Mucosa of gallbladder (tissue), 1 donor: ENCODE measurements around the gene CXCR1. TPM values are rescaled to one million over a fixed set of nuclear protein-coding genes. Genes with fewer than 3 reads are reported as not detected.
"Not testable (repeated sequence)": the region's sequence is repeated elsewhere in the genome, so short reads cannot be mapped to it uniquely, and the experiment has no call there.

ENCODE experiments used
- DNase-seq: peaks from one replicate; pipeline ENCODE4 v3.0.0-alpha.2; 2020; ENCODE audit warnings: low spot score
- total RNA-seq: library from RNA; stranded (reverse); gene quantifications from one replicate; pipeline ENCODE4 v1.2.1, GENCODE V29; 2021
- donor health status: DM: no; HTN: no; CAD: no.

CXCR1 gene
- total RNA-seq, result not detected

DNA sequence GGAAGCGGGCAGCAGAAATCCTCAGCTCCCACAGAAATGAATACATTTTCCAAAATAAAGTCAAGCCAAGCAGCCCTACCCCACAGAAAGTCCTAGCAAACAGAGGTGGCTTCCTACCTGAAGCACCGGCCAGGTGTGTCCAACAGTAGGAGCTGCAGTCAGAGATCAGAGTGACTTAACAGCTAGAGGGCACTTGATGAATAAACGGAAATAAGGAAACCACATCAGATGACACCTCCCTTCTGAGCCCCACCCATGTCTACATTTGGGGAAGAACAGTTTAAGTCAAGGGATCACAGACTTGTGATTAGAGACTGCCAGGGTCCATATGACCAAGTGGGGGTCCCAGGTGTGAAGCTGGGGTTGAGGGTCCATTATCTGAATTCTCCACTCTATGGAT is at the start of gene CXCR1:
TSS of gene CXCR1 (minus strand) at position 172 of the 400 bp plus-strand sequence. CDS start 1,751 bp downstream, outside the sequence.
- no peak for DNase-seq

DNA sequence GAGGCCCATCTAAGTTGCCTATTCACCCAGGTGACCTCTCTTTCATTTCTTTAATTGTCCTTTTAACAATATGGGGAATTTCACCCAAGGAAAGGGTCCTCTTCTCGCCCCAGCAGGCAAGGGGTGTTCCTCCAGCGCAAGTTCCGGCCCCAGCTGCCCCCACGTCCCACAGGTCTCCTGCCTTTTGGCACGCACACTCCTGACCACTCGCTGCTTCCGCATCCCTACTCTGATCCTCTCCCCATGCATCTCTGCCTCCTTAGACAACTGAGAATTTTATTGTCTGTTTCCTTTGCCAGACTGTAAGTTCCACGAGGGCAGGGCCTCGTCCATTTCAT is 49.5 kb upstream of the CXCR1 start:
- no peak for DNase-seq

DNA sequence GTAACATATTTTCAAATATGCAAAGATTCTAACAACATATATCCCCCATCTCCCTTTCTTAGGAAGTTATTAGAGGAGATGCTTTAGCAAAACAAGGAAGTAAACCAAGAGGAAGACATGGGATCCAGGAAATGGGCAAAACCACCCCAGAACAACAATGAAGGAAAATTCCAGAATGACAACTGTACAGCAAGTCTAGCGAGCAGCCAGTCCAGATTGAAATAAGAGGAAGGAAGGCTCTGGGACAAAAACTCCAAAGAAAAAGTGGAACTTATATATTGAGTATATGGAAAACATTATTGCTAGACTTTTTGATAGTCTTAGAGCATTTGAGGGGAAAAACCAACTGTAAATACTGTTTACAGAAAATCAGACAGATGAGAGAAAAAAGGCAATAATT is 47.4 kb upstream of the CXCR1 start:
- DNase-seq, result no peak

- no peak for DNase-seq
These were observed 42.3 kb upstream of the CXCR1 start for GRCh38 chr2:218209078-218209477.

GRCh38 chr2:218202266-218202665 is 35.5 kb upstream of the CXCR1 start:
- DNase-seq, result no peak

GRCh38 chr2:218196974-218197373 is 30.2 kb upstream of the CXCR1 start:
- DNase-seq, result no peak

DNA sequence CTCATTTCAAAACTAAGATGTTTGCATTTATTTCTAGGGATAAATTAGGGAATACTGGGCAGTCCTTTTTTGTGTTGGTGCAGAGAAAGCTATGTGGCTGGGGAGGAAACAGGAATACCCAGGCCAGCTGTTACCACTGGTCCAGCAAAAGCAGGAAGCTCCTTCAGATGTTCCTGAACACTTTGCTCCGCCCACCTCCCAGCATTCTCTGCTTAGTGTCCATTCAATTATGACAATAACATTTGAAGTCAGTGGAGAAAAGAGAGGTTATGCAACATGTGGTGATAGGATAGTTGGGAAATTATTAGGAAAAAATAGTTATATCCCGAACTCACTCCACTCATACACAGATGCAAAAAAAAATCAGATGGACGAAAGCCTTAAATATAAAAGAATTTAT is 28.1 kb upstream of the CXCR1 start:
- DNase-seq, result no peak

DNA sequence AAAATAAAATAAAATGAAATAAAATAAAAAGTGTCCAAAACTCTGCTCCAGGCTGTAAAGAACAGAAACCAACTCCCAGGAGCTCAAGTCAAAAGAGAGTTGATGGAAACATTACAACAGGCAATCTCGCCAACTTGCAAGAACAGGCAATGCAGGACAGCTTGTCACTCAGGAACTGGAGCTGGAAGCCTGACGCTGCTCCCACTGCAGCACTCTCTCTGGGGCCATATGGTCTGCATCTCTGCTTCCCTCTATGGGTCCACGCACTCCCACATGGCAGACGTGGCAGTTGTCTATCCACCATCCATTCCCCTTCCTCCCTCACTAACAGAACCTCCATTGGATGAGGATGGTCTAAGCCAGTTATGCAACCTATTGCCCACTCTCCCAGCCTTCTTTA is 26.9 kb upstream of the CXCR1 start:
- DNase-seq, result no peak

DNA sequence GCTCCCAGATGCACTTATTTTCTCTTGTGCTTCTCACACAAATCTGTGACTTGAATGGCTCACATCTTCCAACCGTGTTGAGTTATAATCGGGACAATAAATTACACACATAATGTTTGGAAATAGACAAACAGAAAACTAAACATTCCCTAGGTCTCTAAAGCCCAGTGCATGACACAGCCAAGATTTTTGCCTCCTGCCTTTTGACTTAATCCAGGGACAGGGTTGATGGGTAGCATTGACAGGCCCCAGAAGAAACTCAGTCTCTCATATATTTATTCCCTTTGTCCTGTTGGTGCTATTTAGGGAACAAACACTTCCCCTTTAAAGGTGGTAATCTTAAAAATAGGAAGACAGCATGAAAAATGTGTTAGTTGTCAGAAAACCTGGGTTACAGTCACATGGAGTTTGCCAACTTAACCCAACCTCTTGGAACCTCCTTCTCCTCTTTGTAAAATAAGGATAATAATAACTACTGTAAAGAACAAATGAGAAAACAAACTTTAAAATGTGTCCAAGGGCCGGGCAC is 26.2 kb upstream of the CXCR1 start:
- no peak for DNase-seq

DNA sequence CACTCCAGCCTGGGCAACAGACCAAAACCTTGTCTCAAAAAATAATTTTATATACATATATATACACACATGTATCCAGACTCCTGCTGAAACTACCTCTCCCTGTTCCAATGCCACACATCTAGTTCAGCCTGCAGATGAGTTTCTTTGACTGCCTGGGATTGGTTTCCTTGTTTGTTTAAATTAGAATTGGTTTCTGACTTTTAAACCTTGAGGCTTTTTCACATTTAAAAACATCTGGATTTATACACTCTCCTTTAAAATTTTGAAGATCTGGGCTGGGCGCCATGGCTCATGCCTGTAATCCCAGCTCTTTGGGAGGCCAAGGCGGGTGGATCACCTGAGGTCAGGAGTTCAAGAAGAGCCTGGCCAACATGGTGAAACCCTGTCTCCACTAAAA is 21.8 kb upstream of the CXCR1 start:
- DNase-seq, result no peak

DNA sequence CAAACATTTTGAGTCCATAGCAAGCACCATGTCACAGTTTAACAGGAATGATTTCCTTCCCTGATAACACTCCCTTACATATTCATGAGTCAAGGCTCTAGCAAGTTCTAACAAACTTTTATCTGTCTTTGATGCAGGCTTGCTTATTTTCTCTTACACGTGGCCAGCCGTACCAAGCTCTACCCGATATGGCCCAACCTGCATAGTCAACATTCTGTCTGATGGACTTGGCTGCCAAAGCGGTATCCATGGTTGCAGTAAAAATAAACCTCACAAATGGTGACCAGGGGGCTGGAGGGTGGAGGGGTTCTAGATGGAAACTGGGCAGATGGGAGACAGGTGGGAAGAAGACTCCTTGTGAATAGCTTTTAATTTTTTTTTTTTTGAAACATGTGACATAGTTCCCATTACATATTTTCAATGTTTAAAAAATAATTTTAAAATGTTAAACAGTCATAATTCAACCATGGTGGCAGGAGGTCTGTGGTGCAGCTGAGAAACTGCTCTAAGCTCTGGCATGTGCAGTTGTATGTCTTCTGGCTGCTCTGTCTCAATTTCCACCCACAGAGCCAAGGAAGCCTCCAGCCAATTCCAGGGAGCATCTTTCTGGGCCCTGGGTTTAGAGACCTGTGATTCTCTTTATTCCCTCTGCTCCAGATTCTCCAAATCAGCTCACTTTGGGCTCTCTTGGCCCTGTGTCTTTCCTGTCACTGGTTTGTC is 20.7 kb upstream of the CXCR1 start:
- DNase-seq, result no peak

GRCh38 chr2:218186876-218187275 is 20.1 kb upstream of the CXCR1 start:
- DNase-seq, result no peak

GRCh38 chr2:218186355-218186766 is 19.6 kb upstream of the CXCR1 start:
- peak; percentile 74 for DNase-seq

- no peak for DNase-seq
These were observed 17.6 kb upstream of the CXCR1 start for GRCh38 chr2:218184331-218184730.

GRCh38 chr2:218180467-218181114 is 13.8 kb upstream of the CXCR1 start:
- no peak for DNase-seq

DNA sequence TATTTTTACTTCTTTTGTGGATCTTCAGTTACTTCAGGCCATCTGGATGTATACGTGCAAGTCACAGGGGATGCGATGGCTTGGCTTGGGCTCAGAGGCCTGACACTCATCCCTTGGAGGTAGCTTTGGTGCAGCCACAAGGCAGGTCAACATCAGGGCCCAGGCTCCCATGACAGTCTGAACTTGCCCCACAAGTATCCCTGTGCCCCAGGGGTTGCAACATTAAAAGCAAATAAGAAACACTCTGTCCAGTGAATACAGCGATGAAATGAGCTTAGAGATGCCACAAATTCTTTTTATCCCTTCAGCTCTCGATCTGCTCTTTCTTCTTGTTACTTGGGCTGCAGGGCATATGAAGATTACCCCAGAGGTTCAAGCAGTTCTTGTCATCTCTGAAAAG is 13.0 kb upstream of the CXCR1 start:
- no peak for DNase-seq

DNA sequence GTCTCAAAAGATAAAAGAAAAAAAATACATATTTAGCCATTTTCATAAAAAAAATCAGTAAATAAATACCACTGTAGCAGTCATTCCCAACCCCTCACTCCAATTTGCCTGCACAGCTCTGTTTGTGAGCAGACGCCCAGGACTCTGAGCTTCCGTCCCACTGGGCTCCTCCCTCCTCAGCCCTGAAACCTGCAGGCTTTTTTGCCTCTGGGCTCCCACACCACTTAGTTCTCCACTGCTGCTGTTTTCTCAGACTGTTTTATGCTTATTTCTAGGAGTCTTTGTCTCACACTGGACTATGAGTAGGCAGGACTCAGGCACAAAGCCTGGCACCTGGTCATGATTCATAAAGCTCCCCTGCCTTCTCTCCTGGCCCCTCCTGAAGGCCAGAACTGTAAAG is 6.1 kb upstream of the CXCR1 start:
- DNase-seq, result no peak

DNA sequence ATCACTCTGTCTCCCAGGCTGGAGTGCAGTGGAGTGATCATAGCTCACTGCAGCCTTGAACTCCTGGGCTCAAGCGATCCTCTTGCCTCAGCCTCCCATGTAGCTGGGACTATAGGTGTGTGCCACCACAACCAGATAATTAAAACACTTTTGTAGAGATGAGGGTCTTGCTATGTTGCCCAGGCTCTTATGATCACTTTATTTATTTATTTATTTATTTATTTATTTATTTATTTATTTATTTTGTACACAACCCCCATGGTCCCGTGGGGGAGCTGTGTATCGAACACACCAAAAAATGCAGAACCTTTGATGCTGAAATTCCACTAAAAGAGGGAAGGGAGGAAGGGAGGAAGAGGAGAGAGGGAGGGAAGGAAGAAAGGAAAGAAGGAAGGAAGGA is 5.0 kb upstream of the CXCR1 start:
- DNase-seq, result not testable (repeated sequence)

DNA sequence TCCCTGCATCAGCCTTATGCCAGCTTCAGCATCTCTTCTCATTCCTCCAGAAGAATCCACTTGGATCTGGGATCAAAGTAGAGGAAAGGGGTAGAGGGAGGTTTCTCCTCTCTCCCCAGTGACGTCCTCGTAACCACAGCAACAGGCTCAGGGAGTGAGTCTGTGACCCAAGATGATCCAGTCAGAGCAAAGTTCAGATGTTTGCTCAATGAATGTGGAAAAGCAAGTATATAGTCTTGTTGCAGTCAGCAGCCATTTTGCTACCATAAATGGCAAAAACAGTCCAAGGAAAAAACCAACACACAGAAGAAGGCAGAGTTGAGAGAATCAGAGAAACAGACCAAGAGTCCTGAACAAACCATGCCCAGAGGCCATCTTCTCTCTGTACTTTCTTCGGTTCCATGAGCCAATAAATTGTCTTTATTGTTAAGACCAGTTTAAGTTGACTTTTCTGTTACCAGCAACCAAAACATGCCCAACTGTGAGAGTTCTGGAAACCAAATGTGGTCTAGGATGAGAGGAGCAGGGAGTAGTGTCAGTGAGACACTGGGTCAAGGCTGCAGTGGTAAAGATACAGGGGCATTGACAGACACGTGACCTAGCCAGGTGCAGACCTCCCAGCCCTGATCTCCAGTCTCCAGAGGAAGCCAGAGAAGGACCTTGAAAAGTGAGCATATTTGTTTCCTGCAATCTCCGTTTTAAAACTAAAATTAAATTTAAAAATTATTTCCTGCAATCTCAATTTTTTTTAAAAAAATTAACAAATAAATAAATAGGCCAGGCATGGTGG is 3.2 kb upstream of the CXCR1 start:
- no peak for DNase-seq

- DNase-seq, result peak; percentile 42
These were observed 2.1 kb upstream of the CXCR1 start for GRCh38 chr2:218168635-218169462.

DNA sequence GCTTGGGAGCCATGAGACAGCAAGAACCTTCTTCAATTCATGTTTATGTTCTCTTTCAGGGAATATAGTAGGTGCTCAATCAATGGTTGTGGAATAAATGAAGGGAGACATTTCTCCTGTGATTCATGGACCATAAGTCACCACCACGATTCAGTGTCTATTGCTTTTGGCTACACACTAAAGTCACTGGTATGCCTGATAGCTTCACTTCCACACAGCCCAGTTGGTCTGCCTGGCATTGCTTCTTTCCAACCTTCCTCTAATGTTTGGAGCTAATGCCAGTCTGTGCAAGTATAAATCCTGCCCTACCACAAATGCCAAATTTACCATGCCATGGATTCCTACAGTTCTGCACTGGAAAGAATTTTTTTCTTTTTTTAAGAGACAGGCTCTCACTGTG is 1.3 kb upstream of the CXCR1 start:
- no peak for DNase-seq

DNA sequence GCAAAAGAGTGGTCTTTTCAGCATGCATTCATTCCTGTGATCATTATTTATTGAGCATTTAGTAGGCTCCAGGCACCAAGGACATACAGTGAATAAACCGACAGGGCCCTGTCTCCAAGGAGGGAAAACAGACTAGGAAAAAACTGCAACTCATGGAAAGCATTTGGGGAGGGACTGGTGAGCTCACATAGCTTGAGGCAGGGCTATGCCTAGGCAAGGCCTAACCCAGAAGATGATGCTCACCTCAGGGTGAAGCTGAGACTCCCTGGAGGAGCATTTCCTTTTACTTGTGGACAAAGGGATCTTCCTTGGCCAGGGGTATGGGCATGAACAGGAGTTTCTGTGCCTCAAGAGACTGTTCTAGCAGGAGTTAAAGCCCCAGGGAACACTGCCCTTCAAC is 3.9 kb downstream of the CXCR1 start:
- DNase-seq, result no peak
